NCI-H748 (cell line): ENCODE data around the gene CPAMD8.

Experiments used
- DNase-seq: peaks from one replicate; lab custom pipeline; 2025; ENCODE audit not compliant: unreplicated experiment; lab: John Stamatoyannopoulos, UW

Gene CPAMD8

DNA sequence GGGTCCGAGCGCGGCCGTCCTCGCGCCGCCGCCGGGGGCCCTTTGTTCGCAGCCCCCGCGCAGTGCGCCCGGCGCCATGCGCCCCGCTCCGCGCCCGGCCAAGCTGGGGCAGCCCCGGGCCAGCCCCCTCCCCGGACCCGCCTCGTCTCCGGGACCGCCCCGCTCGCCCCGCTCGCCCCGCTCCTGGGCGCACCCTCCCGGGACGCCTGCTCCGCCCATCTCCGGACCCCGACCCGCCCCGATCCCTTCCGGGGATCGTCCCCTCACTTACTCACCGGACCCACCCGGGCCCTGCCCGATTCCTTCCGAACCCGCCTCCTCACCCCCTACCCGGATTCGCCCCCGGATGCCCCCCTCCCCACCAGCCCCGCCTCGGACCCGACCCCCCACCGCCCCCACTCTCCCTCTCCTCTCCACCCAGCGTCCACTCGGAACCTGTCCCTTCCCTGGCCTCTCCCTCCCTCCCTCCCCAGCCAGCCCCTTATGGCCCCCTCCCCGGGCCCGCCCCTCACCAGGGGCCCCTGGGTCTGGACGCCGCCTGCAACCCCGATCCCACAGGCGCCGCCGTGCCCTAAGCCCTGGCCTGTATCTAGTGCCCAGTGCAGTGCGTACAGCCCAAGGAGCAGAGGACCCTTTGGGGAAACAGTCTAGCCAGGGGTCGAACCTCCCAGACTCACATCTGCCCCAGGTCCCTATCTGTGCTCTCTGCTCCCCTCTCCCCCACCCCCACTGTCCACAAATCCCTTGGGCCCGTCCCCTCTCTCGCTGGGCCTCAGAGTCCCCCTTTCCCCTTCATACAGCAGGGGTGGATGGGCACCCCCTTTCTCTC, at the start of gene CPAMD8:
Gene CPAMD8, minus strand, starts transcription at position 105 of the 829 bp plus-strand sequence. CDS start 168 bp downstream, outside the sequence.
- no peak for DNase-seq

DNA sequence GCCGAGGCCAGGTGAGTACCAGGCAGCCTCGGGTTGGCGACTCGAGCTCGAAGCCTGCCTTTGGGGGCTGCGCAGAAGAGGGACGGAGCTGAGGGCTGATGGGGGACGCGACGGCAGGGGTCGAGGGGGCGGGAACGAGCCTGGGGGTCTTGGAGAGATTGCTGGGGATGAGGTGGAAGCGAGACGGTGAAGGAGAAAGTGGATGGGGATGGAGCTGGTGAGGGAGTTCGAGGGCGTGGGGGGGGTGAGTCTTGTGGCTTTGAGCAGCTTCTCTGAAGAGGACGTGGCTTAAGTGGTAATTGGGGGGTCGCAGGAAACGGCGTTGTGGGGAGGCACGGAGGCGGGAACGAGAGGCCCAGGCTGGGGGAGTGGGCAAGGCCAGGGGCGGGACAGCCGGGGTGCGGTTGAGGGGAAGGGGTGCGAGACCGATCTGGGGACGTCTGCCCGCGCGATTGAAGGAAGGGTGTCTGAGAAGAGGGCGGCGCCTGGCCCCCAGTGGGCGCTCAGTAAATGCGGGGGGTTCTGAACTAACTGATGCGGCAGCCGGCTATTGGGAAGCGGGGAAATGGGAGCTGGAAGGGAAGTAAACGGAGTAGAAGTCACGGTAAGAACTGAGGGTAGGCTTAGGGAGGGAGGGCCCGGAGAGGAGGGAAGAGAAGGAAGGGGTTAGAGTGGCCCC, 49.4 kb upstream of the CPAMD8 start:
- peak; percentile 26 for DNase-seq

DNA sequence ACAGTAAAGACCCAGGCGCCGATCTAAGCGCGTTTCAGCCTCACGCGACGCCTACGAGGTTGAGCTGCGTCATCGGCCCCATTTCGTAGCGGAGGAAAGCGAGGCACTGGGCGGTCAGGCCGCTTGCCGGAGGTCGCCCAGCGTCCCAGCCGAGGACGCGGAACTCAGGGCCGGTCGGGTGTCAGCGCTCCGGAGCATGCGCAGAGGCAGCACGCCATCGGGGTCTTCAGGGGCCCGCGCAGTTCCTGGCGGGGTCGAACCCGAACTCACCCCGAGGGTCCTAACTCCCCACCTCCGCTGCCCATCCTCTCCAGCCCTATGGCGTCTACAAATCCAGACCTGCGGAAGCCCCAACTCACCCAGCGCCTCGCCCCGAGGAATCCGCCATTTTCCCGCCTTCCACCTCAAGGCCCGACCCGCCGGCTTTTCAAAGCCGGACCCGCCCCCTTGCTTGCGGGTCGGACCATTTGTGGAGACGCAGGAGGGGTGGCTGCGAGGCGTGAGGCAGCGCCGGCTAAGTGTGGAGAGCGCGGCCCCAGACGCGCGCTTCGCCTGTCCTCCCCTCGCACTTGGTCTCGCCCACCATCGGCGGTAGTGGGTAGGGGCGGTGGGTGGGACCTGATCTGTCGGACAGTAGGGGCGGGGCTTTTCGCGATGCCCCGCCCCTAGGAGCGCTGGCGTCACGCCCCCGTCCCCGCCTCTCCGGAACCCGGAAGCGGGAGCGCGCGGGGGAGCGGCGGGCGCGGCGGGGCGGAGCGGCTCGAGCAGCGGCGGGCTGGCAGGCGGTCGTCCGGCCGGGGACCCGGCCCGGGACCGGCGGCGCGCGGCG, 48.6 kb upstream of the CPAMD8 start, which contains the start of the genes HAUS8 and MYO9B:
Gene HAUS8, minus strand, starts transcription at position 418 of the 829 bp plus-strand sequence. Its CDS starts 30 bp downstream, at position 388.
Gene MYO9B, plus strand, starts transcription at position 743 of the 829 bp plus-strand sequence. CDS start 25,941 bp downstream, outside the sequence.
- peak; percentile 97 for DNase-seq

DNA sequence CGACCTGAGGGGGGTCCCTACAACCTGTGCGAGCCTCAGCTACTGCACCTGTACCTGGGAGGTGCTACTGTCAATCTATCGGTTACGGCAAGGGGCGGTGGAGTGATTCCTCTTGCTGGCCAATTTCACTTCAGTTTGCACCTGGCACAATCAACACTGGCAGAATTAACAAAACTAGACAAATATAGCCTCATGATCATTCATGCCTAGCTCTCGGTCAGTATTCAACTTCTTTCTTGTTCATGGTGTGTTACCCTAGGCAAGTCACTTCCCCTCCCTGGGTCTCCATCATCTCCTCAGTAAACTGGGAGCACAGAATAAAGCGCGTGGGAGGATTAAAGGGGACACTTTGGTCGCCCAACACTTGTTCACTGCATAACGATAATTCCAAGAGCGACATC, 48.0 kb upstream of the CPAMD8 start:
- no peak for DNase-seq

DNA sequence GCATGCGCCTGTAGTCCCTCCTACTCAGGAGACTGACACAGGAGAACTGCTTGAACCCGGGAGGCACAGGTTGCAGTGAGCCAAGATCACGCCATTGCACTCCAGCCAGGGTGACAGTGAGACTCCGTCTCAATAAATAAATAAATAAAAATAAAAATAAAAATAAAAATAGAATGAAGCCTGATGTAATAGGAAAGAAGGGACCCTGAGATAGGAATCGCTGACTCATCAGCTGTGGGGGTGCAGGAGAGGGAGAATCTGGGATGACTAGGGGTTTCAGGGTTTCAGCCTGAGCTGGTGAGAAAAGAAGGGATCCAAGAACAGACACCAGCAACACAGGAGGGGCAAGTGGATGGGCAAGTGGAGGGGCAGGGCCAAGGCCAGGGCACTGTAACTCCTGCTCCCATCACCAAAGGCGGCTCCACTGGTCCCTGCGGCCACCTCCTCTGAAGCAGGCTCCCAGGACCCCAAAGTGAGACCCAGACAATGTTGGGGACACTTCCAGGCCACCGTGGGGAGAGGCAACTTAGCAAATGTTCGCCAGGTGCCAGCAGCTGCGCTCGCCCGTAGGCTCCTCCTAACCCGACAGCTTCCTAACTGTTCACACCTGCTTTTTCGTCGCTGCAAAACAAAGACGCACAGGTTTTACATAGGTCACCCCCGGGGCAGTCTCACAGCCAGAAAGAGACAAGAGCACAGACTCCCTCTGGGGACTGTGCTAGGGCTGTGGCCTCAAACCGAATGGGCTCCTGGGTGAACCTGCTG, 47.4 kb upstream of the CPAMD8 start:
- peak; percentile 72 for DNase-seq

DNA sequence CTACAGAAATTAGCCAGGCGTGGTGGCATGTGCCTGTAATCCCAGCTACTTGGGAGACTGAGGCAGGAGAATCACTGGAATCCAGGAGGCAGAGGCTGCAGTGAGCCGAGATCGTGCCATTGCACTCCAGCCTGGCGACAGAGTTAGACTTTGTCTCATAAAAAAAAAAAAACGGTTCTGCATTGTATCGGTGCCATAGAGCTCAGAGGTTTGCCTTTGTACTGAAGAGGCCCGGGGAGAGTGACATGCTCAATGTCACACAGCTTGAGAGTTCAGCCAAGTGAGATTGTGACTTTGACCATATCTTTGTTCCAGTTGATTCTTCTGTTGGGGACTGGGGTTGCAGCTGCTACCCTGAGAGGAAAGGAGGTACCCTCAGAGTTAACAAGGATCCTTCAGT, 44.3 kb upstream of the CPAMD8 start:
- no peak for DNase-seq

DNA sequence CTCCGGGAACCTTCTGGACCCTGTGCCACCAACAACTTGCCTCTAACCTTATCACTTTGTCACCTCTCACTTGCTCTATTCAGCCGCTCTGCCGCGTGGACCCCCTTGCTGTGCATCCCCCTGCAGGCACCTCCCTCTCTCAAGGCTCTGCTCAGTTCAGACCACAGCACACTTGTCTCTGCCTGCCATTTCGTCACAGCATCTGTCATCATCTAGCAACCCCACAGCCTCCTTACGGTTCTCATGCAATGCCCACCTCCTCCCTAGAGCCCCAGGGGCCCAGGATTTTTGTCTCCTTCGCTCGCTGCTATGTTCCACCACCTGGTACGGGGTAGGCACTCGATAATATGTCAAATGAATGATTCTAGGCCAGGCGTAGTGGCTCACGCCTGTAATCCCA, 43.8 kb upstream of the CPAMD8 start:
- DNase-seq = no peak

DNA sequence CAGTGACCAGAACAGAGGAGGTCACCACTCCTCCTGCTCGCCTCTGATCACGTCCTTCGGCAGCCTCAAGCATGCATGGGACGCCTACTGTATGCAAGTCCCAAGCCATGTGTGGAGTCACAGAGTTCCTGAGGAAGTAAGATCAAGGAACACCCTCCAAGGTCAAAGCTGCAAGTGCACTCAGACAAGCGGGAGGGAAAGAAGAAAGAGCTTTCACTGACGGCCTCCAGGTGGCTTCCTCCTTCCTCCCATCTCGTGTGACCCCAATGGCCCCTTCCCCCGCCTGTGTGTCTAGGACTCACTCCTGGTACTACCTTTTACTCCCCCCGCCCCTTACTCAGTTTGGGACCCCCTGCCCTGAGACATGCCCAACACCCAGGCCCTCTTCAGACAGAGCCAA, 42.6 kb upstream of the CPAMD8 start:
- DNase-seq = no peak

DNA sequence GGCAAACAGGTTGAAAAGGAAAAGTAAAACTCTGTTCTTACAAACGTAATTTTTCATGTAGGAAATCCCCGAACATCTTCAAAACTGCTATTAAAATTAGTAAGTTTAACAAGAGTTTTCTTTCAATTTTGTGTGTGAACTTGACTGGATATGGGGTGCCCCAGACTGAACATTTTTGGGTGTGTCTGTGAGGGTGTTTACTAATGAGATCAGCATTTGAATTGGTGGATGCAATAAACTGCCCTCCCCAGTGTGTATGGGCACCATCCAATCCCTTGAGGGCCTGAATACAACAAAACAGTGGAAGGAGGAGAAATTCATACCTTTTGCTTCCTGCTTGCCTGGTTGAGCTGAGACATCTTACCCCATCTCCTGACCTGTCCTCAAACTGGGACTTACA, 36.8 kb upstream of the CPAMD8 start:
- DNase-seq = no peak

DNA sequence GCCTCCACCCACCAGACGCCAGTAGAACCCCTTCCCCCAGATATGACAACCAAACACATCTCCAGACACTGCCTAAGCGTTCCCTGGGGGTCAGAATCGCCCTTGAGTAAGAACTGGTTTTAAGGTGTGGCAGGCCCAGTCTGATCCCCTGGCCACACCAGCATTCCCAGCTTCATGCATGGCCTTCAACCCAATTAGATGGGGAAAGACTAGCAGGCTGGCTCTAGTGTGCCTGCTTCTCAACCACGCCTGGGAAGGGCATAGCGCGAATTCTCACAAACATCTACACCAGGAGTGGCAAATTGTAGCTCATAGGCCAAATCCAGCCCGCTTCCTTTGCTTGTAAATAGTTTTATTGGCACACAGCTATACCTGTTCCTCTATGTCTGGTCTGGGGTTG, 35.1 kb upstream of the CPAMD8 start:
- no peak for DNase-seq

DNA sequence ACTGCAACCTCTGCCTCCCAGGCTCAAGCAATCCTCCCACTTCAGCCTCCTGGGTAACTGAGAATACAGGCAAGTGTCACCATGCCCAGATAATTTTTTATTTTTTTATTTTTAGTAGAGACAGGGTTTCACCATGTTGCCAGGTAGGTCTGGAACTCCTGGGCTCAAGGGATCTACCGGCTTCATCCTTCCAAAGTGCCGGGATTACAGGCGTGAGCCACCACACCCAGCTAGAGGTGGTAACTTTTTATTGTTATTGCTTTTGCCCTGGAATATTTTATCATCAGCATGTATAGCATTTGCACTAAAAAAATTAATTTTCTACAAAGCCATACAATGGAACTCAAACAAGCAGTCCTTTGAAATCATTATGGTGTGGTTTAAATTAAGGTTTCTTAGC, 34.6 kb upstream of the CPAMD8 start:
- no peak for DNase-seq

DNA sequence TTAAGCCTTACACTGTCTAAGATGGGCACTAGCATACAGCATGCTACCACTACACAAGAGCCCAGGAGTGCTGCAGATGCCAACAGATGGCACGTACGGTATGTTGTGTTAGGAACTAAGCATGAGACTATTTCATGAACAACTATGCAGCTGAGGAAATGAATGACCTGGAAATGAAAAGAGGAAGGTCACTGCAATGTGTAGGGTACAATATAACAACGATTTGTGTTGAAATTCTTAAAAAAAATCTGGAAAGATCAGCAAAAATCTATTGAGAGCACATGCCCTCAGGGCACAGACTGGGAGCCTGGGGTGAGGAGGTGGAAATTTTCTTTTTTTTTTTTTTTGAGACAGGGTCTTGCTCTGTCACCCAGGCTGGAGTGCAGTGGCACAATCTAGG, 34.2 kb upstream of the CPAMD8 start:
- no peak for DNase-seq

DNA sequence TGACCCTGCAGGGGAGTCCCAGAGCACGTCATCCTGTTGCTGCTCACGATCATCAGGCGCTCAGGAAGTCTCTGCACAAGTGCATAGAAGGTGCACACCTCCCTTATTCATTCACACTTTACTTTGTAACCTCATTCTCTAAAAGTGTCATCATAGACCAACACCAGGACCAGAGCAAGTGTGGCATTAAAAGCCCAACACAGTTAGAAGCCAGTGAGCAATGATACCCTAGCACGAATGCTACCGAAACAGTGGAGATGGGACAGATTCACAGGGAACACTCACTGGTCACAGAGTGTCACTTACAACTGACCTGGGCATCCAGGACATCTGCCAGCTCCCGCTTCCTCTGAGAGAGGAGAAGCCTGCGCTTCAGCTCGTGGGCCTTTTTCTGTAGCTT, 31.6 kb upstream of the CPAMD8 start:
- DNase-seq = no peak

DNA sequence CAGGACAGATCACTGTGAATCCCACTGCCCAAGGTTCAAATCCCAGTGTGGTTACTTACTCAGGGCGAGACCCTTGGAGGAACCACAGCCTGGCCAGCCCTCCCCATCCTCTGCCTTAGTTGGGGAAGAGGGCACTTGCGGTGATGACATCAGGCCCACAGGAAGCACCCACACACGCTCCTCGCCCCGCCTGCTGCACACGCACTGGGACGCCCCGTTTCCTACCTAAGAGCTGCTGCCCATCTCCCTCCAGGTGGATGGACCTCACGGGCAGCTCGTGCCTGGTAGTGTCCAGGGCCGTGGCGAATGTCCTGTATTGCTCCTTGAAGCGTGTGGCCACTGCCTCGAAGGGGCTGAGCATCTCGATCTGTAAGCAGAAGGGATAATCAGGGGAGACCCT, 29.0 kb upstream of the CPAMD8 start:
- no peak for DNase-seq

DNA sequence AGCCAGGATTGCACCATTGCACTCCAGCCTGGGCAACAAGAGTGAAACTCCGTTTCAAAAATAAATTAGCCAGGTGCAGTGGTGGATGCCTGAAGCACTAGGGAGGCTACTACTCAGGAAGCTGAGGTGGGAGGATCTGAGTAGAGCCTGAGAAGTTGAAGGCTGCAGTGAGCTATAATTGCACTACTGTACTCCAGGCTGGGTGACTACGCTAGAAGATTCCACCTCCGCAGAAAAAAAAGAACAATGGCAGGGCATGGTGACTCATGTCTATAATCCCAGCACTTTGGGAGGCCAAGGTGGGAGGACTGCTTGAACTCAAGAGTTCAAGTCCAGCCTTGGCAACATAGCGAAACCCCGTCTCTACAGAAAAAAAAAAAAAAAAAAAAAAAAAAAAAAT, 28.1 kb upstream of the CPAMD8 start:
- DNase-seq = no peak

DNA sequence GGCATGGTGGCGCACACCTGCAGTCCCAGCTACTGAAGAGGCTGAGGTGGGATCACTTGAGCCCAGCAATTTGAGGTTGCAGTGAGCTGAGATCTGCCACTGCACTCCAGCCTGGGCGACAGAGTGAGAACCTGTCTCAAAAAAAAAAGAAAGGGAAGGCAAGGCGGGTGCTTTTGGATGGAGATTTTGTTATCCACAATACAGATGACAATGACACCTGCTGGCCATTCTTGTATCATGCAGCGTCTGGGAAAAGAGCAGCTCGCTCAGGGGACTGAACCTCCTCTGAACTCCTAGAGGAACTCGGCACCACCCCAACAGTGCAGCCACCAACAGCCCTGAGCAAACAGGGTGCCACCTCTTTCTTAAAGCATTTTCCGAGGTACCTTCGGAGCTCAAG, 25.8 kb upstream of the CPAMD8 start:
- DNase-seq = peak; percentile 27

DNA sequence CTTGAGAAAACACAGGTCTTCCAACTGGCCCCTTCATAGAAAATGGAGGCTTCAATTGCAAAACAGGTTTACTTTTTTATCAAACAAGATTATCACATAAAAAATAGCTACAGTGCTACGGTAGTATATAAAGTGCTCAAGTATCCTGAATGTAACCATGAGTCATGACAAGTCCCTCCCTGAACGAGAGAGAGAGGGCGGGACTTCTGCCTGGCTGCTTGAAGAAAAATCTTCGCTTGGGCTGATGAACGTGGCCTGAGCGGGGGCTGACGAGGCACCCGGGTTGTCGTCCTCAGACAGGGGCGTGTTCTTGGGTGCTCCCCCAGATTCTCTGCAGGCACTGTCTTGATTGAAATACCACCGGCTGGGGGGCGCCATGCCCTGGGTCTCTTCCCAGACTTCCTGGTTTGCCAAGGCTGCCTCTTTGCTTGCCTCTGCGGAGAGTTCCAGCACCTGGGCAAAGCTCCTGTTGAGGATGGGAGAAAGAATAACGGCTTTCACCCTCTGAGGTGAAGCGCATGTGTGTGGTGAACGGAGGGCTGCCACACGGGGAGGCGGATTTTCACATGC, 23.2 kb upstream of the CPAMD8 start:
- no peak for DNase-seq

DNA sequence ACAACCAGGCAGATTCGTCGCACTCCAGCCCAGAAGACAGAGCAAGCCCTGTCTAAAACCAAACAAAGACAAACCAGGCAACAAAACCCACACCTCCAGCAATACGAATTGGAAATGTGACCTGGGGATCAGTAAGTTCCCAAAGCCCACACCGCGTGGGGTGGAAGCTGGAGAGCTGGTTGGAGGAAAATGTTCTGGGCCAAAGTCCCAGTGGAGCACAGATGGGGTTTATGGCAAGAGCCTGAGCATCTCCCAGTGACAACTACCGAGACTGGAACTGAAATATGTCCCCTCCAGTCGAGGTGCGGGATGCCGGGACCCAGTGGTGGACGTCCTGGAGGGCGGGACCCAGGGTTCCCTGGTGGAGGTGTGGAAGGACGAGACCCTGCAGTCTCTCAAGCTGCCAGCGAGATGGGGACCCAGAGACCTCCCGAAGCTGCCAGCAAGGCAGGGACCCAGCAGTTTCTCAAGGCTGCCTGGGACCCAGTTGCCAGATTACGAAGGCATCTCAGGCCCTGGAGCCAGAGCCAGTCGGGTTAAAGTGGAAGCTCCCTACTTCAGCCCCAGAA, 22.4 kb upstream of the CPAMD8 start:
- no peak for DNase-seq

DNA sequence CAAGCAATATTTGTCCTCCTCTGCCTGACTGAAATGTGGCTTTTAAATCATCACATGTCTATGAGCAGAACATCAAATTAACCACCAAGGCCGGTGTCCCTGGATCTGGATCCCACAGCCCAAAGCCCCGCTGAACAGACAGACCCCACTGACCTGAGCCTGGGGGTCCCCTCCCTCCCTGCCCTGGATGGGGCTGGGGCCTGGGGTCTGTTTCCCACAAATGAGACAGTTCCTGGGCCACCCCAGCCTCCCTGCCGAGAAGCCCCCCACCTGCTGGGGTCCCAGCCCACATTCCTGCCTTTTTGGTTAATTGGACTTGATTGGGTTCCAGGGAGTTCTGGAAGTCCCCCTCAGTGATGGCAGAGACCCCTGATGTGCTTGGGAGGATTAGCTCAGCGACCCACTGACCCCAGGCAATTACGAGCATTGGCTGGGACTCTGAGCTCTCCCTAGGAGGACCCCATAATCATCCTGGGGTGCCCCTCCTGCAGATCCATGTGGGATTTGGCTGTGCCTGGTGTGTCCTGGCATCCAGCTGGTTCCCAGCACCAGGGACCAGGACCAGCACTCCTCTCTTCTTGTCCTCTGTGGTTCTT, 19.4 kb upstream of the CPAMD8 start:
- no peak for DNase-seq

DNA sequence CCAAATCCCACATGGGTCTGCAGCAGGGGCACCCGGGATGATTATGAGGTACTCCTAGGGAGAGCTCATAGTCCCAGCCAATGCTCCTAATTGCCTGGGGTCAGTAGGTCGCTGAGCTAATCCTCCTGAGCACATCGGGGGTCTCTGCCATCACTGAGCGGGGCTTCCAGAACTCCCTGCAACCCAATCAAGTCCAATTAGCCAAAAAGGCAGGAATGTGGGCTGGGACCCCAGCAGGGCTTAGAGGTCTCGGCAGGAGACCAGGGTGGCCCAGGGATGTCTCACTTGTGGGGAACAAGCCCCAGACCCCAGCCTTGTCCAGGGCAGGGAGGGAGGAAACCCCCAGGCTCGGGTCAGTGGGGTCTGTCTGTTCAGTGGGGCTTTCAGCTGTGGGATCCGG, 17.1 kb upstream of the CPAMD8 start:
- DNase-seq = no peak
